ENCODE results near the gene SLIT1. TPM values are rescaled to one million over a fixed set of nuclear protein-coding genes. Genes with fewer than 3 reads are reported as not detected.

Gene SLIT1
- polyA plus RNA-seq, 1 donor (not counting 4 experiments of a cell fraction or from before 2014, with no cell fraction given) = 0.01 TPM

- Histone ChIP-seq H3K27ac (ENCODE audit: control insufficient read depth, insufficient read depth, low read length) (no peak overlapping the region), H3K9me3 (ENCODE audit: control insufficient read depth, low read depth, low read length) (no peaks in the 10 kb centered on the region), H3K4me3 (ENCODE audit: control insufficient read depth in 2 of 3, extremely low read depth in 1 of 3, insufficient read depth in 2 of 3, low read depth in 1 of 3, low read length in 3 of 3) (no peak overlapping the region), H3K27me3 (ENCODE audit: control insufficient read depth, extremely low read depth, insufficient read depth, low read length) (peaks cover 15% of the 10 kb centered on the region), H3K4me2 (ENCODE audit: control insufficient read depth, extremely low read depth, insufficient read depth, low read depth, low read length) (no peak overlapping the region), H3K4me1 (ENCODE audit: control insufficient read depth, extremely low read depth, insufficient read depth, low read length) (no peaks in the 10 kb centered on the region), H3K79me2 (ENCODE audit: control insufficient read depth, insufficient read depth, low read length) (no peaks in the 10 kb centered on the region), H3K9me1 (ENCODE audit: control insufficient read depth, extremely low read depth, insufficient read depth, low read length) (no peaks in the 10 kb centered on the region), H3K36me3 (ENCODE audit: control insufficient read depth in 2 of 2, extremely low read depth in 1 of 2, insufficient read depth in 2 of 2, low read length in 2 of 2) (no peaks in the 10 kb centered on the region), H3K9ac (ENCODE audit: control insufficient read depth, extremely low read depth, insufficient read depth, low read length) (no peak overlapping the region), H2AFZ (ENCODE audit: control insufficient read depth, low read length) (no peak overlapping the region), H4K20me1 (ENCODE audit: control insufficient read depth, extremely low read depth, insufficient read depth, low read length) (no peaks in the 10 kb centered on the region)
- no peak for FAIRE-seq
- TF ChIP-seq EZH2 (IDR thresholded peaks at IDR 0.05; ENCODE audit: low read length) = no peak
- TF ChIP-seq CTCF (optimal IDR thresholded peaks at IDR 0.05 in 1 of 3, IDR thresholded peaks at IDR 0.05 in 1 of 3, conservative IDR thresholded peaks at IDR 0.05 in 1 of 3; ENCODE audit: extremely low read depth in 1 of 3, insufficient read depth in 2 of 3, low read length in 3 of 3) = no peak
- dilution Hi-C loops (cut with MboI; ENCODE audit: extremely low pct_ligation_motif_present, low sequenced_read_pairs) = no loop called here
- no peak for DNase-seq (ENCODE audit: low read depth, low spot score)
These were observed 50.3 kb downstream of the SLIT1 start for GRCh38 chr10:97135464-97135863.

- Histone ChIP-seq H3K27me3 (ENCODE audit: control insufficient read depth, extremely low read depth, insufficient read depth, low read length) (peaks cover 10% of the 10 kb centered on the region), H3K79me2 (ENCODE audit: control insufficient read depth, insufficient read depth, low read length) (no peaks in the 10 kb centered on the region), H3K9me3 (ENCODE audit: control insufficient read depth, low read depth, low read length) (no peaks in the 10 kb centered on the region), H2AFZ (ENCODE audit: control insufficient read depth, low read length) (no peak overlapping the region), H3K9ac (ENCODE audit: control insufficient read depth, extremely low read depth, insufficient read depth, low read length) (no peak overlapping the region), H3K4me3 (ENCODE audit: control insufficient read depth in 2 of 3, extremely low read depth in 1 of 3, insufficient read depth in 2 of 3, low read depth in 1 of 3, low read length in 3 of 3) (no peak overlapping the region), H4K20me1 (ENCODE audit: control insufficient read depth, extremely low read depth, insufficient read depth, low read length) (no peaks in the 10 kb centered on the region), H3K4me1 (ENCODE audit: control insufficient read depth, extremely low read depth, insufficient read depth, low read length) (no peaks in the 10 kb centered on the region), H3K27ac (ENCODE audit: control insufficient read depth, insufficient read depth, low read length) (no peak overlapping the region), H3K36me3 (ENCODE audit: control insufficient read depth in 2 of 2, extremely low read depth in 1 of 2, insufficient read depth in 2 of 2, low read length in 2 of 2) (no peaks in the 10 kb centered on the region), H3K9me1 (ENCODE audit: control insufficient read depth, extremely low read depth, insufficient read depth, low read length) (no peaks in the 10 kb centered on the region), H3K4me2 (ENCODE audit: control insufficient read depth, extremely low read depth, insufficient read depth, low read depth, low read length) (no peak overlapping the region)
- FAIRE-seq = no peak
- TF ChIP-seq EZH2 (IDR thresholded peaks at IDR 0.05; ENCODE audit: low read length) = no peak
- no peak for TF ChIP-seq CTCF (optimal IDR thresholded peaks at IDR 0.05 in 1 of 3, IDR thresholded peaks at IDR 0.05 in 1 of 3, conservative IDR thresholded peaks at IDR 0.05 in 1 of 3; ENCODE audit: extremely low read depth in 1 of 3, insufficient read depth in 2 of 3, low read length in 3 of 3)
- no peak for DNase-seq (ENCODE audit: low read depth, low spot score)
- dilution Hi-C loops (cut with MboI; ENCODE audit: extremely low pct_ligation_motif_present, low sequenced_read_pairs) = no loop called here
These were observed 50.8 kb downstream of the SLIT1 start for GRCh38 chr10:97134983-97135382.

All from keratinocyte (primary cell).